Measurements from ENCODE around the gene DCUN1D2.

Gene DCUN1D2

DNA sequence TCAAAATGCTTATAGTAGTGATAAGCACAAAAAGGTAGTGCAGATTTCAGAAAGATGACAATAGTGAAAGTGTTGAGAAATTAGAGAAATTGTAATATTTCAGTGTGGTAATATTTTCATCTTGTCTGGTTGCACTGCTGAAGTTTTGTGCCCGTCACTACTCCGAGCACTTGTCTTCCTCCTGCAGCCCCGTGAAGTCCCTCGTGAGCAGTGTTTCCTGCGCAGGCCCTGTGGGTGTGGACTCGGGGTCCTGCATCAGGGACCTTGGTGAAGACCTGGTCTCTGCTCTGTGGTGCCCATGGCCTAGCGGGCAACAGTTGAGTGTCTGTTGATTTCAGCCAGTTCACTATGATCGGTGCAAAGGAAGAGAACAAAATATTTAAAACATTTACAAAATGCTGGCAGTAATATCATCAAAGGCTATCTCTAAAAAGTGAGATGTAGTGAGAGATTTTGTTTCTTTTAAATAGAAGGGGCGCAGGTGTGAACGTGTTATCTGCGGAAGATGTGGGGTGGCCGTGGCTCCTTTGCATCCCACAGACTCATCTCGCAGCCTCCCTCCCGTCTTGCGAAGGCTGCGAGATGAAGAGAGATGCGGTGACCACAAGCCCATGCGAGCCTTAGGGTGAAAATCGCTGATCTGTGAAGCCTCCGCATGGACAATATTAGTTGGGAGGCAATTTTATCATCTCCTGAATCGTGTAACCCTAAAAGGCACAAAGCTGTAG is 27.7 kb upstream of the DCUN1D2 start:
- no peak for DNase-seq

DNA sequence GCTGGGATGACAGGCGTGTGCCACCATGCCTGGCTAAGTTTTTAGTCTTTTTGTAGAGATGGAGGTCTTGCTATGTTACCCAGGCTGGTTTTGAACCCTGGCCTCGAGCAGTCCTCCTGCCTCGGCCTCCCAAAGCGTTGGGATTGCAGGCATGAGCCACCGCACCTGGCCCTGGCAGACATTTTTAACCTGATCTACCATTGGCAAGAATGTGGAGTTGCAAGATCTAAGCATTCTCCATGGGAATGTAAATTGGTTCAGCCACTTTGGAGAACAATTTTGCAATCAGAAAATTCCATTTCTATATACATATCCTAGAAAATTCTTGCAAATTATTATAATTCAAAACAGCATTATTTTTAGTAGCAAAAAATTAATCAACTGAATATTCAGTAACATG is 24.3 kb upstream of the DCUN1D2 start:
- no peak for DNase-seq

GRCh38 chr13:113513761-113514160 is 23.2 kb upstream of the DCUN1D2 start:
- DNase-seq, result no peak

DNA sequence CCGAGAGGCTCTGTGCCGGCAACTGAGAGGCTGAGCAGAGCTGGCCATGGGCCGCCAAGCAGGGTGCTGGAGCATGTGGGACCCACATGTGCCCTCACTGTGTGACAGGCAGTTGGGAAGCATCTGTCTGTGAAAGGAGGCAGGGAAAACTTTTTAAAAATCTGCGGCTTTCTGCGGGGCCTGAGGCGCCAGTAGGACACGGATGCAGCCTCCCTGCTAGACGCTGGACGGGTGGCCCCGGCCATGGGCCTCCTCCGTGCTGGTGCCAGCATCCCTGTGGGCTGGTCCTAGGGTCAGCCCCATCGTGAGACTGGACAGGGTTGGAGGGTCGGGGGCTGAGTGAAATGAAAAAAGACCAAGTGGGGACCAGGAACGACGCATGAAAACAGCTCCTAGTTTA is 20.9 kb upstream of the DCUN1D2 start:
- no peak for DNase-seq

GRCh38 chr13:113510871-113511270 is 20.4 kb upstream of the DCUN1D2 start:
- no peak for DNase-seq

DNA sequence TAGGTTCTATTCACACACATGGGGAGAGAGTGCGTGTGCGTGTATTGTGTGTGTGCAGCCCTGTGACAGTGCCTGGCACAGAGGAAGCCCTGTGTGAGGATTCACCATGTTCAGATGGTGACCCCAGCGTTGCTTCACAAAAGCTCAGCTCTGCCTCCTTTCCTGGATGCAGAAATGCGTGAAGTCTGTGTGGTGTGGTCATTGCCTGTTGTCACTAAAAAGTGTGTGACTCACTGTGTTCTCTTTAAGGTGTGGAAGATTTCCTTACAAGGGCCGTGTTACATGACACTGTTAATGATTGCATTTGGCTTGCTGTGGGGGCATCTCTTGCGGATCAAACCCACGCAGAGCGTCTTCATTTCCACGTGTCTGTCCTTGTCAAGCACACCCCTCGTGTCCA is 19.5 kb upstream of the DCUN1D2 start:
- DNase-seq, result no peak

- no peak for DNase-seq
Measured at GRCh38 chr13:113508521-113509254, 18.2 kb upstream of the DCUN1D2 start.

GRCh38 chr13:113507505-113508345 is 17.2 kb upstream of the DCUN1D2 start:
- no peak for DNase-seq

DNA sequence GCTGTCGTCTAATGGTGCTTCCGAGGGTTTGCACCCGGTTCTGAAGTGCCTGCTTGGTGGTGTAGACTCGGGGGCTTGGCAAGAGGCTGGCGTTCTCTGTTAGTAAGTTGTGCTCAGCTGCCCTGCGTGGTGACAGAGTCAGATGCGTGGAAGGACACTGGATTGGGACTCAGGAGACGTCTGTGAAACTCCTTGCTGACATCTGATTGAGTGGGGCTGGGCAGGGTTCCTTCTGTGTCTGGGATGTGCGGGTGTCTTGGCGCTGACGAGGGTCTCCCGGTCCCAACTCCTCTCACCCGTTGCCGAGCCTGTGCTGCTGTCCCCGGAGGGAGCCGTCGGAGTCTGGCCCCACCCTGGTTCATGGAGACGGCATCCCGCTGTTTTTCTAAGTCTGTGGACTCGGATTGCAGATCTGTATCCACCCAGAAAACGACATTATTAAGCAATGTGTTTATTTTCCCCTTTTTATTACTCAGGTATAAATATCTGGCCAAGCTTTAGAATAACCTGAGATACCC is 16.4 kb upstream of the DCUN1D2 start:
- DNase-seq, result no peak

DNA sequence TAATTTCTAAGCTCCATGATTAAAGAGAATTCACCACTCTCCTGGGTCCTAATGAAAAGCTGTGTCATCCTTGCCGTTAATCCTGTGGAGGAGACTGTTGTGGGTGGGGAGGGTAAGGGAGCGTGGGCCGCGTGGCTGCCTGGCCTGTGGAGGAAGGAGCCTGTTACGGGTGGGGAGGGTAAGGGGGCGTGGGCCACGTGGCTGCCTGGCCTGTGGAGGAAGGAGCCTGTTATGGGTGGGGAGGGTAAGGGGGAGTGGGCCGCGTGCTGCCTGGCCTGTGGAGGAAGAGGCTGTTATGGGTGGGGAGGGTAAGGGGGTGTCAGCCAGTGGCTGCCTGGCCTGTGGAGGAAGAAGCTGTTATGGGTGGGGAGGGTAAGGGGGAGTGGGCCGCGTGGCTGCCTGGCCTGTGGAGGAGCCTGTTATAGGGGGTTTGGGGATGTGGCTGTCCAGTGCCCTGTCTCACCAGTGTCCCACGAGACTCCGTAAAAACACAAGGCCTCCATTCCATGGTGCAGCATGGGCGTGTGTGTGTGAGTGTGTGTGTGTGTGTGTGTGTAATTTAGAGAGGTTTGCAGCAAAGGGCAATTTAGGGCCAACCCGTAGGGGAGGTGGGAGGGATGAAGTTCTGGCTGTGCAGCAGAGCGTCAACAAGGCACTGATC is 15.6 kb upstream of the DCUN1D2 start:
- no peak for DNase-seq

DNA sequence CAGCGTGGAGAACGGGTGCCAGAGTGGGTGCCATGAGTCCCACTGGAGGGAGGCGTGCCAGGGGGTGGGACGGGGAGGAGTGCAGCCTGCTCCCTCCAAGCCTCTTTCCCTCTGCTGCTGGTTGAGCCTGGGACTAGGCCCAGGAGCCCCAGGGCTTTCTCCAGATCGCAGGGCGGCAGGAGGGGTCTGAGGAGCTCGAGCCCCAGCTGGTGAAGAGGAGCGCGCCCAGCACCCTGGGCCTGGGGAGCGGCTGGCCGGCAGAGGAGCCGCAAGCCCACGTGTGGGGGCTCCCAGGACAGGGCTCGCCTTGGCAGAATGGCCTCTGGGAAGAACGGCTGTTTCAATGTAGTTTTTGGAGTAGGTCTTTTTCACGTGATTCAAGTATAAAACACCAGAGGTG is 12.2 kb upstream of the DCUN1D2 start:
- no peak for DNase-seq

DNA sequence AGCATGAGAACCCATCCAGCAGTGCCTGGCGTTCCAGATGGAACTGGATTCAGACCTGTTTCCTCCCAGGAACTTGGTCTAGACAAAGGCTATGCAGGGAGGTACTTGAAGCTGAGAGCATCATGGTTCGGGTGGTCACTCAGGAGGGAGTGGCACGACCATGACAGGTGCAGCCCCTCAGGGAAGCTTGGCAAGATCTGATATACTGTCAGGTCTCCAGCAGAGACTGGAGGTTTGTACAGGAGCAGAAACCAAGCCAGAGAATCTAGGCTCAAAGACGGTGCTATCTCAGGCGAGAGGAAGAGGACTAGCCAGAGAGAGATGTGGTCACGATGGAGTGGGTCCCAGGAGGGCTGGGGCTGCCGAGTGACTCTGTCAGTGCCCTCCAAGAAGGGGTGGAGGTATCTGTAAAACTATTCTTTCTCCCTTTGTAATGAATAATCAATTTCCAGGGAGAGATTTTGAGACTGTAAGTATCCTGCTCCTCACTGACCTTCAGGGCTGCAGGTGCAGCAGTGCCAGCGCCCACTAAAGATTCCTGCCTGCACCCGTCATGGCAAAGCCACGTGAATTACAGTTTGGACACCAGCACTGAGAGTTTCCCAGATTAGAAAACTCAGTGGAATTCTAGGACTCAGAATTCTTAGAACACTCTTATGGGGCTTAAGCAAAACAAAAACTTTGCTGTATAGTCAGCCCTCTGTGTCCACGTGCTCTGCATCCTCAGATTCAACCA is 10.2 kb upstream of the DCUN1D2 start:
- no peak for DNase-seq

GRCh38 chr13:113499936-113500335 is 9.4 kb upstream of the DCUN1D2 start:
- peak; percentile 6 for DNase-seq

- no peak for DNase-seq
Measured at GRCh38 chr13:113498905-113499304, 8.4 kb upstream of the DCUN1D2 start.

DNA sequence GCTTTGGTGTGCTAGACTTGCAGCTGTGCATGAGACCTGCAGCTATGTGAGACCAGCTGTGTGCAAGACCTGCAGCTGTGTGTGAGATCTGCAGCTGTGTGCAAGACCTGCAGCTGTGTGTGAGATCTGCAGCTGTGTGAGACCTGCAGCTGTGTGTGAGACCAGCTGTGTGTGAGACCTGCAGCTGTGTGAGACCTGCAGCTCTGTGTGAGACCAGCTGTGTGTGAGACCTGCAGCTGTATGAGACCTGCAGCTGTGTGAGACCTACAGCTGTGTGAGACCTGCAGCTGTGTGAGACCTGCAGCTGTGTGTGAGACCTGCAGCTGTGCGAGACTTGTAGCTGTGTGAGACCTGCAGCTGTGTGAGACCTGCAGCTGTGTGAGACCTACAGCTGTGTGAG is 6.7 kb upstream of the DCUN1D2 start:
- DNase-seq, result no peak

DNA sequence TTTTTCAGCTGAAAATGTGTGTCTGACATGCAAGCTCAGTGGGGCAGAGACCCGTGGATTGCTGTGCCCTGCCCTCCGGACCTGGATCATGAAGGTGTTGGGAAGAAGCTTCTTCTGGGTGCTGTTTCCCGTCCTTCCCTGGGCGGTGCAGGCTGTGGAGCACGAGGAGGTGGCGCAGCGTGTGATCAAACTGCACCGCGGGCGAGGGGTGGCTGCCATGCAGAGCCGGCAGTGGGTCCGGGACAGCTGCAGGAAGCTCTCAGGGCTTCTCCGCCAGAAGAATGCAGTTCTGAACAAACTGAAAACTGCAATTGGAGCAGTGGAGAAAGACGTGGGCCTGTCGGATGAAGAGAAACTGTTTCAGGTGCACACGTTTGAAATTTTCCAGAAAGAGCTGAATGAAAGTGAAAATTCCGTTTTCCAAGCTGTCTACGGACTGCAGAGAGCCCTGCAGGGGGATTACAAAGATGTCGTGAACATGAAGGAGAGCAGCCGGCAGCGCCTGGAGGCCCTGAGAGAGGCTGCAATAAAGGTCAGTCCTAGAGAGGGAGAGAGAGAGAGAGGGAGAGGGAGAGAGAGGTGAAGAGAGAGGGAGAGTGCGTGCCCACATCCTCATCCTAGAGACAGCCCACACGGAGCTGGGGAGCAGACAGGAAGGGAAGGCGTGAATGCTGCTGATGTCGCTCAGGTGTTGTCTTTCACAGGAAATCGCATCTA is 5.1 kb upstream of the DCUN1D2 start:
- peak; percentile 7 for DNase-seq

DNA sequence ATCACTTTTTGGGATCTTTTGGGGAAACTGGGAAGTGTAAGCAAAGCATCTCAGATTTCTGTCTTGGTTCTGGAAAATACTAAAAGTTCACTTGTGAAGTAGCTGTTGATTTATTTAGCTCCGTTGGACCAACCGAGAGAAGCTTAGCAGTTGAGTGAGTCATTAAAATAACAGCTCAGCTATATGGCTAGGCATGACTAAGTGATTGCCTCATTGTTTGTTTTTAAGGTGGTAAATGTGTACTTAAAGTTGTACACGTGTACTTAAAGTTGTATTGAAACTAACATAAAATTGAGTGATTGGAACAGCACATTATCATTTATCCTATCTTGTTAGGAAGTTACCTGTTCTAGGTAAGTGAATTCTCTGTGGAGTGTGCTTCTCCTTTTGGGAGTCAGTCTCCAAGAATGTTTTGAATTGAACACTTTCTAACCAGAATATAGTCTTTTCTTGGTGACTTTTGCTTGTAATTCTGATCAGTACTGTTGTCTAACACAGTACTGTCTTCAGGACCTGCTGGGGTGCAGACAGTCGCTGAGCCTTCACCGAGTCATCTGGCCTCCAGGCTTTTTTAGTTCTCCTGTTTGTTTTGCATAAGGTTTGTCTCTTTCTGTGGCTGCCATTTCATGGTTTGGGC is 2.9 kb upstream of the DCUN1D2 start:
- DNase-seq, result peak; percentile 91

DNA sequence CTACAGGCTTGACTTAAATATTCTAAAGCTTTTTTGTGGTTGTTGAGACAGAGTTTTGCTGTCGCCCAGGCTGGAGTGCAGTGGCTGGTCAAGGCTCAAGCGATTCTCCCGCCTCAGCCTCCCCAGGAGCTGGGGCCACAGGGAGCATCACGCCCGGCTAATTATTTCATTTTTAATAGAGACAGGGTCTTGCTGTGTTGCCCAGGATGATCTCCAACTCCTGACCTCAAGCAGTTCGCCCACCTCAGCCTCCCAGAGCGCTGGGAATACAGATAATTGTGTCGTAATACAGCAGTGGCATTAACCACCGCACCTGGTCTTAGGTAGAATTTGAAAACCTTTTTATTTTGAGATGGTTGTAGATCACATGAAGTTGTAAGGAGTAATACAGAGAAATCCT is 1.5 kb upstream of the DCUN1D2 start:
- DNase-seq, result no peak

- DNase-seq, result peak; percentile 10
Measured at GRCh38 chr13:113491418-113491883, 940 bp upstream of the DCUN1D2 start.

- peak; percentile 36 for DNase-seq
Measured at GRCh38 chr13:113489549-113490495, 689 bp downstream of the DCUN1D2 start.

All from fibroblast of upper back skin (primary cell).